Stimulated activated CD8-positive, alpha-beta memory T cell treated with anti-CD3 and anti-CD28 coated beads, Interleukin-12 subunit alpha, Interleukin-12 subunit beta, amount 100 ng/mL, for 4 hours (primary cell): ENCODE measurements around the gene CNTLN.
"Not testable (repeated sequence)": the region's sequence is repeated elsewhere in the genome, so short reads cannot be mapped to it uniquely, and the experiment has no call there.

Source experiments
- DNase-seq: peaks from one replicate; pipeline ENCODE4 v3.0.0-alpha.2; 2020; ENCODE audit warnings: low read depth

CNTLN gene

DNA sequence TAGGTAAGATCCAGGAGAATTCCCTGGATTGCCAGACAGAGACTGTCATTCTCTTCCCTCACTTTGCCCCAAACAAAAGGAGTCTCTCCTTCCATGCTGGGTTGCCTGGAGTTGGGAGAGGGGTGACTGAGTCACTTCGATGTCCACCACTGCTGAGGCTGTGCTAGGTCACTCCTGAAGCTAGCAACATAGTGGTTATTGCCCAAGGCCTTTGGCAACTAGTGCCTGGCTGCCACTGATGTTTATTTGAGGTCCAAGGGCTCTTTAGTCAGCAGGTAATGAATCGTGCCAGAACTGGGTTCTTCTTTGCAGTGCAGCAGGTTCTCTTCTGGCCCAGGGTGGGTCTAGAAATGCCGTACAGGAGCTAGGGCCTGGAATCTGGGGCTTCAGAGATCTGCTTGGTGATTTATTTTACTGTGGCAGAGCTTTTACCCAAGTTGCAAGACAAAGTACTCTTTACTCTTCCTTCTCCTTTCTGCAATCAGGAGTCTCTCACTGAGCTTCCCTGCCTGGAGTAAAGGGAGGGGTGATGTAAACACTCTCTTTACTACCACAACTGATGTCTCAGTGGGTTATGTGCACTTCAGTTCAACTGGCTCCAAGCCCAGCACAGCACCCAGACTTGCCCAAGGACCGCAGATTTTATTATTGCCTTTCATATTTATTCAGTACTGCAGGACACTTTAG, 288.3 kb downstream of the CNTLN start:
- no peak for DNase-seq

DNA sequence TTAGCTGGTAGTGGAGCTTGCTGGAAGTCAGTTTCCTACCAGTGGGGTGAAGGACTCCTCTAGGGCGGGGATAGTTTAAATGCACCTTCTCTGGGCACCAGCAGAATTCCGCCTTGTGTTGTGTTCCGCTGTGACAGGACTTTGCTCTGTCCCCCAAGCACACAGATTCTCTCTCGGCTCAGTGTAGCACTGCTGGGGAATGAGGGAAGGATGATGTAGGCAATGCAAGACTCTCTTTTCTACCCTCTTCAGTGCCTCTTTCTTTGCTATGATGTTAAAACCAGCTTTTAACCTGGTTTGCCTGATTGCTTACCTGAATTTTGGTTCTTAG, 288.8 kb downstream of the CNTLN start:
- DNase-seq: no peak

DNA sequence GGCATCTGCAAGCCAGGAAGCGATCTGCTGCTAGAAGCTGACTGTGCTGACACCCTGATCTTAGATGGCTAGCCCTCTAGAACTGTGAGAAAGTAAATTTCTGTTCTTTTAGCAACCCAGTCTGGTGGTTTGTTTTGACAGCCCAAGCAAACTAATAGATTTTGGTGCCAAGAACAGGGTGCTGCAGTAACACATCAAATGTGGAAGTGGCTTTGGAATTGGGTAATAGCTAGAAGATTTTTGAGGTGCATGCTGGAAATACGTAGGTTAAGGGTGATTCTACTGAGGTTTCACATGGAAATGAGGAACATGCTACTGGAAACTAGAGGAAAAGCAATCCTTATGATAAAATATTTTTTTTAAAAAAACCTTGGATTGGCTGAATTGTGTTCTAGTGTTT, 290.5 kb downstream of the CNTLN start:
- no peak for DNase-seq

DNA sequence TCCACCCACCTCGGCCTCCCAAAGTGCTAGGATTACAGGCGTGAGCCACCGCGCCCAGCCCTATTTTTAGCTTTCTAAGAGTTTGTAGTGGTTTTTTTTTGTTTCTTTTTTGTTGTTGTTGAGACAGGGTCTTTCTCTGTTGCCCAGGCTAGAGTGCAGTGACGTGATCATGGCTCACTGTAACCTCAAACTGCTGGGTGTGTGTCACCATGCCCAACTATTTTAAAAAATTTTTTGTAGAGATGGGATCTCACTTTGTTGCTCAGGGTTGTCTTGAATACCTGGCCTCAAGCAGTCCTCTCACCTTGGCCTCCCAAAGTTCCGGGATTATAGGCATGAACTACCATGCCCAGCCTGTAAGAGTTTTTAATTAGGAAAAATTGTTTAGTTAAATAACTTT, 298.7 kb downstream of the CNTLN start:
- no peak for DNase-seq

DNA sequence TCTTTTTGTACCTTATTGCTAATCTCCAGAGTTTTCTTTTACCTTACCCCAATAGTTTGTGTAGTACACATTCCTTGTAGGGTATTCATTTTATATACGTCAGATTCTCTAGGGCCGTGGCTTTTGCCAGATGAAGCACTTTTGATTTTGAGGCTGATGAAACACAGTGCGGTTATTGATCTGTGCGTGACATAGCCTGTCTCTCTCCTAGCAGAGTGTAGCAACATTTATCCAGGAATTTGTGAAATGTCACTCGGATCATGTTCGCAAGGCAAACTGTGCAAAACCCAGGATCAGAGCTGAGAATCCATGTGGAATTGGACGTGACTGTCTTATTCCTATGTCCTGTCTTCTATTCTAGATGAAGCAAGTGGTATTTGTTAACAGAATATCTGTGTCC, 302.0 kb downstream of the CNTLN start:
- no peak for DNase-seq

DNA sequence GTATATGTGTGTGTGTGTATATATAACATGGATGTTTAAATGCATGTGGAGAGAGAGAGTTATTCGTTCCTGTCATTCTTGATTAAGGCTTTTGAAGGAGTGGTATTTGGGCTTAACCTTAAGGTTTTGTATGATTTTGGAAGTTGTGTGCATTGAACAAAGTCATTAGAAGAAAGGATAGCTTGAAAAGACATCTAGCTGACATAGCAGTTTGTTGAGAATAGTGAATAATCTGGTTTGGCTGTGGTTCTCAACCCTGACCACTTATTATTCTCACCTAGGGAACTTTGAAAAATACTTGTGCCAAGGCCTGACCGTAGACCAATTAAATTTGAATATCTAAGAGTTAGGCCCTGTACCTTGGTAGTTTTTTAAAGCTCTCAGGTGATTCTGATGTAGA, 303.0 kb downstream of the CNTLN start:
- no peak for DNase-seq

DNA sequence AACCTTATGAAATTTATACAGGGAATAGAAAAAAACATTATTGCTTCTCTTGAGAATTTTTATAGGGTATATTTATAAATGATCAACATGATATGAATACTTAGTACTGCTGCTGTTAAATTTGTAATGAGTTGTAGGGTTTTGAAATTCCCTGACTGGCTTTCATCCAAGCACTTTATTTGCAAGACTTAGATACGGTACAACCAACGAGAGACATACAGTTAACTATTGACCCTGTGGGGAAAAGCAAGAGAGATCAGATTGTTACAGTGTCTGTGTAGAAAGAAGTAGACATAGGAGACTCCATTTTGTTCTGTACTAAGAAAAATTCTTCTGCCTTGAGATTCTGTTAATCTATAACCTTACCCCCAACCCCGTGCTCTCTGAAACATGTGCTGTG, 310.3 kb downstream of the CNTLN start:
- DNase-seq: not testable (repeated sequence)

DNA sequence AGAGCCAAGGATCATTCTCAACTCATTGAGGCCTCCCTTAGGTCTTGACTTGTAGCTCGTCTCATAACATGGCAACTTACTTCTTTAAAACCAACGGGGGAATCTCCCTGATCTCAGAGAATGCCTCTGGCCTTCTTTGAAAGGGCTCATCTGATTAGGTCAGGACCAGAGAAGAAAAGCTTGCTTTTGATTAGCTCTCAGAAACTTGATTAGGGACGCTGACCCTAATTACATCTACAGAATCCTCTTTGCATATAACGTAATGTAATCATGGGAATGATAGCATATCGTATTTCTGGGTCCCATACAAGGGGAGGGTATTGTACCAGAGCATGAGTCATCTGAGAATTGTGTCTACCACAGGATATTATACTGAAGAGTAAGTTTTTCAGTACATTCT, 318.9 kb downstream of the CNTLN start:
- no peak for DNase-seq

DNA sequence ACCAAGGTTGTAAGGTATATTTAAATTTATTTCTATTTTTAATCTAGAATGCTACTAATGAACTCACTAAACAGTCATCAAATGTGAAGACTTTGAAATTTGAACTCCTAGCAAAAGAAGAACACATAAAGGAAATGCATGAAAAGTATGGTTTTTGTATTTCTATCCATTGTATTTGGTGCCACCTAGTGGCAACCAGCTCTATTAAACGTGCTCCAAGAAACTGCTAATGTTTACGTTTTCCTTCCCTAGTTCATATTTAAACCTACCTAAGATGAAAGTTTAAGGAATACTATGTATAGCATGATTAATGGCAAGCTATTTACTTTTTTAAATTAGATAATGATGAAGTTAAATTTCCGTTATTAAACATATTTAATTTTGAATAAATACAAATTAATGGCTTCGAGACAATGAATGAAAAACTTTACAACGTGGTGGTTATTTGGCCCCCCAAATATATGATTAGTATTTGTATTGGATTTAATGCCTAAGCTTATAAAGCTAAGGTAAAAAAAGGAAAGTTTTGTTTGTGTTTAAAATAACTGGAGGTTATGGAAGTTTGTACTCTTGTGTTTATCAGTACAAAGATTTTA, 328.1 kb downstream of the CNTLN start:
- DNase-seq: no peak

DNA sequence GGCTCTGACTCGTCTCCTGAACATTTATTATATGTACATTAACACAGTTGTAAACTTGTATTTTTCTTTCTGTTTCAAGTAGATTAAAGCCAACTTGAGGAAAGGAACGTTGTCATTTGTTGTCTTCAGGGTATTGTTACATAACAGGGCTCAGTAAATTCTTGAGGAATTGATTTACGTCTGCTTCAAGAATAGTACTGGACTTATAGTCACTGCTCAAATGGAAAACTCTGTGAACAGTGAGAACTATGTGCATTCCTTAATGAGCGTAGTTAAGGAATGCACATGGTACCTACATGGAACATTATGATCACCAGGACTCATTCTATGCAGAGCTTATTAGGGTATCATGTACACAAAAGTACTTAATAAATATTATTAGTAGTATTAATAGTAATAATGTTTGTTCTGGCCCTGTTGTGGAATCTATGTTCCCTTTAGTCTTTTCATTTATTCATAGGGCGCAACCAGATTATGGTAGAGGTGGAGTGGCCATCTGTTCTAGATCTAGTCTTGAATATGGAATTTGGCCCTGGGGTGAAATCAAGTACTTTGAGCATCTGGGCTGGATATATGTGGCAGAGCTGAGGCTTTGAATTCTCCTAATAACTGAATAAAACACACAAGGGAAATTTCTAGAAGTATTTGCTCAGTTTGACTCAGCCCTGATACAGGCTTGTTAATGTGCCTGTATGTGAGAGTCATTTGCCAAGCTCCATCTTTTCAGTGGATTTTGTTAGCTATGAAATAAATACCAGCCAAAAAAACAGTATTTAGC, 335.4 kb downstream of the CNTLN start:
- DNase-seq: no peak

DNA sequence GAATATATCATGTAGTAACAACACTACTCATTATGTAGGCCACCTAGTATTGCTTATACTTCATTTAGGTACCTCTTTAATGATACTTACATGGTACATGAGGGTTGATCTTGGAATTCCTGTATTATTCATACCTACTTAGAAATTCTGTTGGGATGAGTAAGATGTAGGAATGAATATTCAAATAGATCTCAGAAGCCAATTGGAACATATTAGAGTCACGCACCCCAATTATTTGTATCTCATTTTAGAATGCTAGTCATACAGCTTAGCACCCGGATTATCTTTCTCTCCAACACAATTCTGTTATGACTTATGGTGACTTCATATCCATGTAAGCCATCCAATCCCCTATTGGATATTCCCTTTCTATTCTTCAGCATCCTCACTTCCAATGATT, 337.3 kb downstream of the CNTLN start:
- DNase-seq: no peak

DNA sequence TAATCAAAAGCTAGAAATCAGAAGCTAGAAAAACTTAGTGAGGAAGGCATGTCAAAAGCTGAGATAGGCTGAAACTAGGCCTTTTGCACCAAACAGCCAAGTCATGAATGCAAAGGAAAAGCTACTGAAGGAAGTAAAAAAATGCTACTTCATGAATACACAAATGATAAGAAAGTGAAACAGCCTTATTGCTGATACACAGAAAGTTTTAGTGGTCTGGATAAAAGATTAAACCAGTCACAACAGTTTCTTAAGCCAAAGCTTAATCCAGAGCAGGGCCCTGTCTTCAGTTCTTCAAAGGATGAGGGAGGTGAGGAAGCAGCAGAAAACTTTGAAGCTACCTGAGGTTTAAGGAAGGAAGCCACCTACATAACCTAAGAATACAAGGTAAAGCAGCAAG, 341.6 kb downstream of the CNTLN start:
- no peak for DNase-seq

DNA sequence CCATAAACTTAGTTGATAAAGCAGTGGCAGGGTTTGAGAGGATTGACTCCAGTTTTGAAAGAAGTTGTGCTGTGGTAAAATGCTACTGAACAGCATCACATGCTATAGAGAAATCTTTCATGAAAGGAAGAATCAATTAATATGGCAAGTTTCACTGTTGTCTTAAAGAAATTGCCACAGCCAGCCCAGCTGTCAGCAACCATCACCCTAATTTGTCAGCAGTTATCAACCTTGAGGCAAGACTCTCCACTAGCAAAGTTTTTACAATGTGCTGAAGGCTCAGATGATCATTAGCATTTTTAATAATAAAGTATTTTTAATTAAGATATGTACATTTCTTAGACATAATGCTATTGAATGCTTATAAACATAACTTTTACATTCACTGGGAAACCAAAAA, 343.0 kb downstream of the CNTLN start:
- DNase-seq: no peak

DNA sequence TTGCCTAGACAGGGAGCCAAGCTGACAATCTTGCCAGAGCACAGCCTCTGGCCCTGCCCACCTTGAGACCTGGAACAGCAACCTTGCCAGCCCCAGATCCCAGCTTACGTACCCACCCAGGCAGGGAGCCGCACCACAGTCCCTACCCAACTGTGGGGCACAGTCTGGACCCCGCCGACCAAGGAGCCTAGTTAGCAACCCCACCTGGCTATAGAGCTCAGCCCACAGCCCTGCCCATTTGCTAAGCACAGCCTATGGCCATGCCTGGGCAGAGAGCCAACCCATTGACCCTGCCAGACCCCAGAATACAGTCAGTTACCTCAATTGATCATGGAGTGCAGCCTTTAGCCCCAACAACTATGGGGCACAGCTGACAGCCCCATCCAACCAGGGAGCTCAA, 346.1 kb downstream of the CNTLN start:
- no peak for DNase-seq

DNA sequence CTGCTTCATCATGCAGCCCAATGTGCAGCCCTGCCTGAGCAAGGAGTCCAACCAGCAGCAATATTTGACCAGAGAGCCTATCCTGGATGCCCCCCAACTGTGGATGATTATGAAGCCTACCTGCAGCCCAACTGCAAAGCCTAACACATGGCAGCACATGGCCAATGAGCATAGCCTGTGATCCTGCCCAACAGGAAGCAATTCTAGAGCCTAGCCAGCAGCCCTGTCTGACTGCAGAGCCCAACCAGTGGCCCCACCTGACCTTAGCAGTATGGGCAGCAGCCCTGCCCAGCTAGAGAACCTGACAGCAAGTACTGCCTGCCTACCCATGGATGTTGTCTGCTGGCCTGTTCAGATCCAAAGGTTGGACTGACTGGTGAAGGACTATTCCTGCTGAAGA, 346.7 kb downstream of the CNTLN start:
- no peak for DNase-seq

DNA sequence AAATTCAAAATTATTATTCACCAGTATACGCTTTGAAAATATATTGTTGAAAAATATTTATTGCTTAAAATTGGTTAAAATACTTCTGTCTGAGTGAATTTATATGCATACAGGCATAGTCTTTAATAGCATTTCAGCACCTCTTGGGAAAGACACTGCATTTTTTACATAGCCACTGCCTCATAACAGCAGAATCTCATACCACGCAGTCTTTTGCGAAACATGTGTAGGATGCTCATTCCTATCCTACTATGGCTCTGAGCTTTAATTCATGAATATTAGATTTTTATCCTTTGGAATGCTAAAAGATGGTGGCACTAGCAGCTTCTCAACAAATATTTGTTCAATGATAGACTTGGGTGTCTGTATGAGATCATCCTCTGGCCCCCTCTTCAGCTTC, 350.1 kb downstream of the CNTLN start:
- DNase-seq: no peak

DNA sequence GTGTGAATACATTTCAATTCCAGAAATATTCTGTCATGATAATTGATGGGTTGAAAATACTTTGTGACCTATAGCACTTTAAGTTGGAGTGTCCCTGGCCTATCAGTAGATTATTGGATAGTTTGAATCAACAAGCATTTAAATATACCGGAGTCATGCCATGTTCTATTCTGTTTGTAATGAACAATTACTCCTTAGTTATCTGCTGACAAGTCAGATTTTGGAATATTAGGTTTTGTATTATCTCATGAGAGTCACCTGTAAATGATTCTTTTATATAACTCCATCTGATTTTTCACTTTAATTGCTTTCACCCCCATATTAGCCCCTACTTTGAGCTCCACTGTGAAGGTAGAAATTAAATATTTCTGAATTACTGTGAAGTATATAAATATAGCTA, 351.6 kb downstream of the CNTLN start:
- DNase-seq: no peak

DNA sequence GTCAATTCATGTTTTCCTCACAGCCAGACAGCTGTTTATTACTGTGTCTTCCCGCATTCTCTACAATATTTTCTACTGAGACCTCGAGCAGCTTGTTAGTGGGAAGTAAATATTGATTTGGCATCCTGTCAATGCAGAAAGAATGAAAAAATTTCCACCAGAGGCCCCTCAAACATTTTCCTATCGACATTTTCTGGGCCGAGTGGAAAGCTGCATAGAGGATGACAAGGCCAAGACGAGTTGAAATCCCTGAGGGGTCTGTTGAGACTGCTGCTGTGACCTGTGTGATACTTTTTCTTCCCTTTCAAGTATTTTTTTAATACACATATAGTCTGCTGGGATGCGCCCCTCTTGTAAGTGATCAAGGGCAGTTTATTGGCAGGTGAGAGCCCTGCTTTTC, 352.6 kb downstream of the CNTLN start:
- no peak for DNase-seq

DNA sequence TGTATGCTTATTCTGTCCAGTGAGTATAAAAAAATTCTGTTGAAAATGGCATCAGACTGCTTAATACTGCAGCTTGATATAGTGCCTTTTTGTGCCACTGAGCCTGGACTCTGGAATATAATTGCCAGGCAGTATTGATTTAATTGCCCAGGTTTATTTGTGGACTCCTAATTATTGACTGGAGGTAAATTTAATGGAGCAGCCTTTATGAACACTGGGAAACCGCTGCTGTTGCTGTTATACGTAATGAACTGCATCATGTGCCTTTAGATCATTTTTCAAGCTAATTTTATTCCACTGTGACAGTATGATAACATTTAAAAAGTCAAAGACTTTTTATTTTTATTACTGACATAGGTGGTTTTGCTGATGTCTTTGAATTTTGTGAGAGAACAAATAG, 353.8 kb downstream of the CNTLN start:
- no peak for DNase-seq

DNA sequence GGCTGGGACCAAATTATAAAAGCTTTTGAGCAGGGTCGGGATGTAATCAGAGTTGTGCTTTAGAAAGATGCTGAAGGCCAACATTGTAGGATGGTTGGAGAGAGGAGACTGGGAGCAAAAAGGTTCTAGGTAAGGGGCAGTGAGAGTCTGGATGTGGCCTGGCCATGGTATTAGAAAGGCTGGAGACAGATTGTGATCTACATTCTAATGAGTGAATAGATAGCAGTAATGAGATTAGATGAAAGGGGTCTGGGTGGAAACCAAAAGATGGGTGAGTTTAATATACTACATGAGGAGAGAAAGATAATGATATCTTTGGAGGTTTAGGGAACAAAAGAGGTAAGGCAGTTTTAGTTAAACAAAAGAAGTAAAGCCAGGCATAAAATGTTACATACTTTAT, 355.3 kb downstream of the CNTLN start:
- no peak for DNase-seq

DNA sequence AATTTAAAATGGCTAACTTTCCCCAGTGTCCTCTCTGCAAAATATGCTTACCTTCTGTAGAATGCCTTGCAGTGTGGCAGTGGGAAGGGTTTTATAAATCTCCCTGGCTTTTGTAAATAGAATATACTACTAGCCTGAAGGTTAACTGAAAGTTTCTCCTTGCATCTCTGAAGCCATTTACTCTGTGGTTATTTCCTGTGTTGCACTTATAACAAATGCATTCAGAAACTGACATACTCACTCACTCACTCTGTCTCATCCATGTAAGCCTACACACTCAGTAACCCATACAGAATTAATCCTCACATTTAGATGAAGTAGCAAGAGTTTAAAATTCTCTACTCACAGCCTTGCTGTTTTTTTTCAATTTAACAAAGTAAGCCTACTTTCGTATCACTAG, 356.9 kb downstream of the CNTLN start:
- no peak for DNase-seq

DNA sequence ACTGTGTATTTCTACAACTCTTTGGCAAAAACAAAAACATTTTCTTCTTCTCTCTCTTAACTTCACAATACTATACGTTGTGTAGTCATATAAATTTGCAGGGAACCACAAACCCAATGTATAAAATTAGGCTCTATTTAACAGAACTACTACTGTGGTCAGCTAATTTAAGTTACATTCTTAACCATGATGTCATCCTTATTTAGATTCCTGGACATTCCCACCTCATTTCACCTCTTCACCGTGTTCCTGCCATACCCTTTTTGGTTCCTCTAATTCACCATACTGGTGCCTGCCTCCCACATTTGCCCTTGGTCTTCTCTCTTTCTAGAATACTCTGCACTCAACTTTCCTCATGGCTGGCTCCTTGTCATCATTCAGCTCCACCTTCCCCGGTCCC, 368.4 kb downstream of the CNTLN start:
- DNase-seq: no peak

DNA sequence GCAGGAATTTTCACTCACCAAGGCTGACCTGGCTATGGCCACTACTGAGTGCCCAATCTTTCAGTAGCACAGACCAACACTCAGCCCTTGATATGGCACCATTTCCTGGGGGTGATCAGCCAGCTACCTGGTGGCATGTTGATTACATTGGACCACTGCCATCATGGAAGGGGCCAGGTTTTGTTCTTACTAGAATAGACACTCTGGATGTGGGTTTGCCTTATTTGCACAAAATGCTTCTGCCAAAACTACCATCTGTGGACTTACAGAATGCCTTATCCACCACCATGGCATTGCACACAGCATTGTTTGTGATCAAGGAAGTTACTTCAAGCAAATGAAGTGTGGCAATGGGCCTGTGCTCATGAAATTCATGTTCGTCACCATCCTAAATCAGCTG, 374.3 kb downstream of the CNTLN start:
- DNase-seq: no peak

DNA sequence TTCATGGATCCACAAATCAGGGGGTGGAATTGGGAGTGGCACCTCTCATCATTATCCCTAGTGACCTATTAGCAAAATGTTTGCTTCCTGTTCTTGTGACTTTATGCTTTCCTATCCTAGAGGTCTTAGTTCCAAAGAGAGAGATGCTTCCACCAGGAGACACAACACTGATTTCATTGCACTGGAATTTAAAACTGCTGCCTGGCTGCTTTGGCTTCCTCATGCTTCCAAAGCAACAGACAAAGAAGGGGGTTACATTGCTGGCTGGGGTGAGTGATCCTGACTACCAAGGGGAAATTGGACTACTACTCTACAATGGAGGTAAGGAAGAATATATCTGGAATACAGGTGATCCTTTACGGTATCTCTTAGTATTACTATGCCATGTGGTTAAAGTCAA, 374.9 kb downstream of the CNTLN start:
- no peak for DNase-seq
